Prostate gland (tissue), 2 donors: ENCODE data around the gene ATP5MG.

Experiments used
- POLR2A ChIP-seq: fragments of 450-650 bp; IDR thresholded peaks from one replicate; pipeline ENCODE4 v1.6.1; 2016; ENCODE audit warnings: antibody characterized with exemption, mild to moderate bottlenecking
- TF ChIP-seq, protein P1 (sequence below), 4 experiments: fragments of 200-600 bp in 2 of 4; fragments of 450-650 bp in 2 of 4; sonication (generic) in 2 of 4; IDR thresholded peaks; 1 replicate in 3 of 4; 2 replicates in 1 of 4; pipeline ENCODE4 v1.5.1; 2016 to 2019; ENCODE audit warnings: antibody characterized with exemption in 4 of 4, mild to moderate bottlenecking in 2 of 4, moderate library complexity in 2 of 4

GRCh38 chr11:118442301-118442700 is 40.9 kb downstream of the ATP5MG start:
- TF ChIP-seq POLR2A: no peak
- TF ChIP-seq, protein P1, sequence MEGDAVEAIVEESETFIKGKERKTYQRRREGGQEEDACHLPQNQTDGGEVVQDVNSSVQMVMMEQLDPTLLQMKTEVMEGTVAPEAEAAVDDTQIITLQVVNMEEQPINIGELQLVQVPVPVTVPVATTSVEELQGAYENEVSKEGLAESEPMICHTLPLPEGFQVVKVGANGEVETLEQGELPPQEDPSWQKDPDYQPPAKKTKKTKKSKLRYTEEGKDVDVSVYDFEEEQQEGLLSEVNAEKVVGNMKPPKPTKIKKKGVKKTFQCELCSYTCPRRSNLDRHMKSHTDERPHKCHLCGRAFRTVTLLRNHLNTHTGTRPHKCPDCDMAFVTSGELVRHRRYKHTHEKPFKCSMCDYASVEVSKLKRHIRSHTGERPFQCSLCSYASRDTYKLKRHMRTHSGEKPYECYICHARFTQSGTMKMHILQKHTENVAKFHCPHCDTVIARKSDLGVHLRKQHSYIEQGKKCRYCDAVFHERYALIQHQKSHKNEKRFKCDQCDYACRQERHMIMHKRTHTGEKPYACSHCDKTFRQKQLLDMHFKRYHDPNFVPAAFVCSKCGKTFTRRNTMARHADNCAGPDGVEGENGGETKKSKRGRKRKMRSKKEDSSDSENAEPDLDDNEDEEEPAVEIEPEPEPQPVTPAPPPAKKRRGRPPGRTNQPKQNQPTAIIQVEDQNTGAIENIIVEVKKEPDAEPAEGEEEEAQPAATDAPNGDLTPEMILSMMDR (IDR thresholded peaks at IDR 0.05): no peak
